A673 (cell line): ENCODE data around the gene SPG7.

Source experiments
- EZH2 ChIP-seq: fragments of 200-600 bp; sonication (generic); IDR thresholded peaks from 2 replicates; pipeline ENCODE4 v1.6.1; 2017; ENCODE audit warnings: borderline replicate concordance, low read depth, mild to moderate bottlenecking, mixed read lengths, antibody characterized with exemption, low read length; ENCODE audit not compliant: poor library complexity, severe bottlenecking
- TF ChIP-seq, protein P1 (sequence below): fragments of 300-800, 200-600 bp; sonication (generic); conservative IDR thresholded peaks from 2 replicates; pipeline ENCODE4 v1.5.1; 2017; ENCODE audit warnings: low read depth, mild to moderate bottlenecking, antibody characterized with exemption, low read length, moderate library complexity, mixed read lengths

GRCh38 chr16:89531821-89532526, 23.8 kb downstream of the SPG7 start:
- TF ChIP-seq, protein P1, sequence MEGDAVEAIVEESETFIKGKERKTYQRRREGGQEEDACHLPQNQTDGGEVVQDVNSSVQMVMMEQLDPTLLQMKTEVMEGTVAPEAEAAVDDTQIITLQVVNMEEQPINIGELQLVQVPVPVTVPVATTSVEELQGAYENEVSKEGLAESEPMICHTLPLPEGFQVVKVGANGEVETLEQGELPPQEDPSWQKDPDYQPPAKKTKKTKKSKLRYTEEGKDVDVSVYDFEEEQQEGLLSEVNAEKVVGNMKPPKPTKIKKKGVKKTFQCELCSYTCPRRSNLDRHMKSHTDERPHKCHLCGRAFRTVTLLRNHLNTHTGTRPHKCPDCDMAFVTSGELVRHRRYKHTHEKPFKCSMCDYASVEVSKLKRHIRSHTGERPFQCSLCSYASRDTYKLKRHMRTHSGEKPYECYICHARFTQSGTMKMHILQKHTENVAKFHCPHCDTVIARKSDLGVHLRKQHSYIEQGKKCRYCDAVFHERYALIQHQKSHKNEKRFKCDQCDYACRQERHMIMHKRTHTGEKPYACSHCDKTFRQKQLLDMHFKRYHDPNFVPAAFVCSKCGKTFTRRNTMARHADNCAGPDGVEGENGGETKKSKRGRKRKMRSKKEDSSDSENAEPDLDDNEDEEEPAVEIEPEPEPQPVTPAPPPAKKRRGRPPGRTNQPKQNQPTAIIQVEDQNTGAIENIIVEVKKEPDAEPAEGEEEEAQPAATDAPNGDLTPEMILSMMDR: no peak
- TF ChIP-seq EZH2: no peak
